Keratinocyte (primary cell): Measurements from ENCODE around the gene ELAVL1. TPM values are rescaled to one million over a fixed set of nuclear protein-coding genes. Genes with fewer than 3 reads are reported as not detected.

ENCODE experiments used
- DNase-seq: peaks from one replicate; pipeline ENCODE4 v3.0.0-alpha.2; 2011; ENCODE audit warnings: low read depth, missing footprints, low spot score
- FAIRE-seq: peaks from 2 replicates; lab custom pipeline; 2011; peaks lifted over from hg19 to GRCh38; lab: Jason Lieb, UNC
- H2AFZ ChIP-seq: 2 replicates; pipeline ENCODE4 v1.6.0; 2012; ENCODE audit warnings: low read length, control low read depth, inconsistent platforms; ENCODE audit not compliant: control insufficient read depth
- H3K27ac ChIP-seq: 2 replicates; pipeline ENCODE4 v1.5.1; 2011; ENCODE audit warnings: low read length; ENCODE audit not compliant: control insufficient read depth, insufficient read depth
- H3K27me3 ChIP-seq: 3 replicates; pipeline ENCODE4 v1.6.0; 2011; ENCODE audit warnings: low read length; ENCODE audit not compliant: control insufficient read depth, insufficient read depth; ENCODE audit errors: extremely low read depth
- H3K36me3 ChIP-seq, 2 experiments: 2 replicates in 1 of 2; 3 replicates in 1 of 2; pipeline ENCODE4 v1.5.1; 2011; ENCODE audit warnings: low read length in 2 of 2, mild to moderate bottlenecking in 1 of 2; ENCODE audit not compliant: control insufficient read depth in 2 of 2, insufficient read depth in 2 of 2; ENCODE audit errors: extremely low read depth in 1 of 2
- H3K4me1 ChIP-seq: 3 replicates; pipeline ENCODE4 v1.5.1; 2011; ENCODE audit warnings: low read length; ENCODE audit not compliant: control insufficient read depth, insufficient read depth; ENCODE audit errors: extremely low read depth
- H3K4me2 ChIP-seq: 3 replicates; pipeline ENCODE4 v1.6.0; 2011; ENCODE audit warnings: low read depth, low read length; ENCODE audit not compliant: control insufficient read depth, insufficient read depth; ENCODE audit errors: extremely low read depth
- H3K4me3 ChIP-seq, 3 experiments: fragments of 200-600 bp in 1 of 3; sonication (generic) in 1 of 3; 2 replicates in 2 of 3; 3 replicates in 1 of 3; pipeline ENCODE4 v1.5.1; 2011 to 2016; ENCODE audit warnings: low read length in 3 of 3, mild to moderate bottlenecking in 3 of 3, control low read depth in 2 of 3, inconsistent platforms in 1 of 3, low read depth in 1 of 3, mixed read lengths in 1 of 3, mixed run types in 1 of 3, moderate library complexity in 1 of 3; ENCODE audit not compliant: control insufficient read depth in 2 of 3, insufficient read depth in 2 of 3; ENCODE audit errors: extremely low read depth in 1 of 3
- H3K79me2 ChIP-seq: 2 replicates; pipeline ENCODE4 v1.6.0; 2012; ENCODE audit warnings: low read length; ENCODE audit not compliant: control insufficient read depth, insufficient read depth
- H3K9ac ChIP-seq: 3 replicates; pipeline ENCODE4 v1.6.0; 2011; ENCODE audit warnings: low read length; ENCODE audit not compliant: control insufficient read depth, insufficient read depth; ENCODE audit errors: extremely low read depth
- H3K9me1 ChIP-seq: 3 replicates; pipeline ENCODE4 v1.6.0; 2011; ENCODE audit warnings: low read length; ENCODE audit not compliant: control insufficient read depth, insufficient read depth; ENCODE audit errors: extremely low read depth
- H3K9me3 ChIP-seq: 2 replicates; pipeline ENCODE4 v1.5.1; 2012; ENCODE audit warnings: low read depth, low read length; ENCODE audit not compliant: control insufficient read depth
- H4K20me1 ChIP-seq: 3 replicates; pipeline ENCODE4 v1.6.0; 2011; ENCODE audit warnings: low read length; ENCODE audit not compliant: control insufficient read depth, insufficient read depth; ENCODE audit errors: extremely low read depth
- EZH2 ChIP-seq: IDR thresholded peaks from one replicate; pipeline ENCODE4 v1.6.1; 2012; ENCODE audit warnings: inconsistent platforms, mild to moderate bottlenecking, low read length, moderate library complexity
- dilution Hi-C: fragments of 300-500 bp; cut with MboI; formaldehyde crosslinking; loops from one replicate; pipeline ENCODE4 v1.7.0; 2020; ENCODE audit warnings: low sequenced_read_pairs; ENCODE audit not compliant: extremely low pct_ligation_motif_present
- polyA plus RNA-seq, 5 experiments: library from polyadenylated mRNA; depleted of rRNA in 3 of 5; stranded (reverse) in 3 of 5; stranded (forward) in 1 of 5; unstranded in 1 of 5; fragments of >200 nt; gene quantifications; 1 replicate in 1 of 5; 2 replicates in 3 of 5; 3 replicates in 1 of 5; pipeline versions ENCODE4 v1.2.1 to v1.2.3, GENCODE V29; 2011 to 2012; ENCODE audit warnings: missing spikeins in 2 of 5, low read depth in 1 of 5, low replicate concordance in 1 of 5
- TF ChIP-seq, protein P1 (sequence below), 3 experiments: IDR thresholded peaks in 1 of 3; conservative IDR thresholded peaks in 1 of 3; optimal IDR thresholded peaks in 1 of 3; 2 replicates in 2 of 3; 3 replicates in 1 of 3; pipeline versions ENCODE3 to v1.5.1; 2011; ENCODE audit warnings: low read length in 3 of 3, mild to moderate bottlenecking in 3 of 3, moderate library complexity in 2 of 3, control low read depth in 1 of 3, inconsistent platforms in 1 of 3; ENCODE audit not compliant: insufficient read depth in 2 of 3; ENCODE audit errors: extremely low read depth in 1 of 3

Gene ELAVL1
- polyA plus RNA-seq, 1 donor (not counting 4 experiments of a cell fraction or from before 2014, with no cell fraction given): 46.9 TPM

DNA sequence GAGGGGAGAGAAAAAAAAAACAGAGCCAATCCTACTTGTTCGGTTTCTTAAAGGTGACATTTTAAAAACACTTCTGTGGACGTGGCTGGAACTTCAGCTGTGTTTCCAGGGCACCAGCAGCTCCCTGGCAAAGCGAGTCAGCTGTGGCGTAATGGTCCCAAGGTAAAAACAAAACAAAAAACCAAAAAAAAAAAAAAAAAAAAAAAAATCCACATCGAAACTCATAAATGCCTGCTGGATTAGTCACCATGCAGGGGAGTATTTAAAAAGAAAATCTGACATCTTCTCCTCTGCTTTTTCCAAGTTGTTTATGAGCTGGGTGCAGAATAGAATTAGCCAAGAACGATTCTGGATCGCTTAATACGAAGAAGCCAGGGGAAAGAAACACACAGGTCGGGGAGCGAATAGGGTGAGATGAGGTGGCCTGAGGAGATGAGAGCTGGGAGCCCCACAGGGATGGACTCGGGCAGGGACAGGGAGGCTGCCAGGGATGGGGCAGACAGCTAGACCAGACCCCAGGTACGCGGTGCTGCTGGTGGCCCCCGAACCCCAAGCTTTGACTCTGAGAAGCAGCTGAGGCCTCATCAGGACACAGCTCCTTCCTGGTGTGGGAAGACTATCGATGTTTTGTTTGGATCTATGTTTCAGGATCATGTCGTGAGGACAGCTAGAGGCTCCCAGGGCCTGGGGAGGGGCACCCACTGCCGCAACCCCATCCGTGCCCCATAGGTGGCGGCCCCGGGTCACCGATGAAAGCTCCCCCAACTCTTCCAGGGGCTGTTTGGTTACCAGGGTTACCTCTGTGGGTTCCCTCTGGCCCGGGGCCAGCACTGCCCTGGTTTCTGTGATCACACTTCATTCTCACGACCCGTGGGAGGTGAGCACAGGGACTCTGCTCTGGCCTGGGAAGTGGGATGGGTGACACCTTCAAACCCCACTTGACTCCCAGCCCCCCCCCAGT is 76.4 kb downstream of the ELAVL1 start:
- FAIRE-seq (peak; percentile 43), DNase-seq (no peak)
- TF ChIP-seq EZH2: no peak
- TF ChIP-seq, protein P1, sequence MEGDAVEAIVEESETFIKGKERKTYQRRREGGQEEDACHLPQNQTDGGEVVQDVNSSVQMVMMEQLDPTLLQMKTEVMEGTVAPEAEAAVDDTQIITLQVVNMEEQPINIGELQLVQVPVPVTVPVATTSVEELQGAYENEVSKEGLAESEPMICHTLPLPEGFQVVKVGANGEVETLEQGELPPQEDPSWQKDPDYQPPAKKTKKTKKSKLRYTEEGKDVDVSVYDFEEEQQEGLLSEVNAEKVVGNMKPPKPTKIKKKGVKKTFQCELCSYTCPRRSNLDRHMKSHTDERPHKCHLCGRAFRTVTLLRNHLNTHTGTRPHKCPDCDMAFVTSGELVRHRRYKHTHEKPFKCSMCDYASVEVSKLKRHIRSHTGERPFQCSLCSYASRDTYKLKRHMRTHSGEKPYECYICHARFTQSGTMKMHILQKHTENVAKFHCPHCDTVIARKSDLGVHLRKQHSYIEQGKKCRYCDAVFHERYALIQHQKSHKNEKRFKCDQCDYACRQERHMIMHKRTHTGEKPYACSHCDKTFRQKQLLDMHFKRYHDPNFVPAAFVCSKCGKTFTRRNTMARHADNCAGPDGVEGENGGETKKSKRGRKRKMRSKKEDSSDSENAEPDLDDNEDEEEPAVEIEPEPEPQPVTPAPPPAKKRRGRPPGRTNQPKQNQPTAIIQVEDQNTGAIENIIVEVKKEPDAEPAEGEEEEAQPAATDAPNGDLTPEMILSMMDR (optimal IDR thresholded peaks at IDR 0.05 in 1 of 3, IDR thresholded peaks at IDR 0.05 in 1 of 3, conservative IDR thresholded peaks at IDR 0.05 in 1 of 3; ENCODE audit: extremely low read depth in 1 of 3, insufficient read depth in 2 of 3, low read length in 3 of 3): peak; percentile 47 to 63 (median 50)
- peaks cover 3% of the 10 kb centered on the region for H3K9me1 ChIP-seq
- H3K9me3 ChIP-seq: no peaks in the 10 kb centered on the region
- H3K9ac ChIP-seq: peak overlapping the region; percentile 79
- H3K4me1 ChIP-seq: peaks cover 27% of the 10 kb centered on the region
- no peaks in the 10 kb centered on the region for H3K27me3 ChIP-seq
- no peaks in the 10 kb centered on the region for H3K79me2 ChIP-seq
- peak overlapping the region; percentile 55 for H3K4me2 ChIP-seq
- H2AFZ ChIP-seq: no peak overlapping the region
- dilution Hi-C loops: no loop called here
- peak overlapping the region; percentile 92 for H3K27ac ChIP-seq
- H3K4me3 ChIP-seq: peak overlapping the region in 1 of 3 experiments; percentile 11
- no peaks in the 10 kb centered on the region for H4K20me1 ChIP-seq
- peaks cover 26 to 27% of the 10 kb centered on the region in 2 experiments for H3K36me3 ChIP-seq

DNA sequence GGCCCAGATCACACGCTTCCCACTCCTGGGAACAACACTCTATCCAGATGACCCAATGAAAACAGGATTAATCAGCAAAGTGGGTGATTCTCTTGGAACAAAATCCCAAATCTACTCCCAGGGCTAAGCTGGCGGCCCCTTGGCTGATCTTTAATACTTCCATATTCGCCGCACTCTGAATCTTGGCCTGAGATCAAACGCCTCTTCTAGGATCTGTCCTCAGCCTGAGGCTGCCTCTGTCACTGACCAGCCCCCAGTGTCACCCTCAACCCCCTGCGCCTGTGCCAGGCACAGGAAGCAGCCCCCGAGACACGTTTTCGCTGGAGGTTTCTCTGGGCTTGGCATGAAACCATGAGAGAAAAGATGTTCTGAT is 77.1 kb downstream of the ELAVL1 start:
- Histone ChIP-seq H4K20me1 (no peaks in the 10 kb centered on the region), H3K36me3 (peaks cover 20 to 23% of the 10 kb centered on the region in 2 experiments), H3K27ac (peak overlapping the region; percentile 92), H2AFZ (no peak overlapping the region), H3K4me1 (peaks cover 27% of the 10 kb centered on the region), H3K79me2 (no peaks in the 10 kb centered on the region), H3K4me3 (no peak overlapping the region), H3K9me3 (no peaks in the 10 kb centered on the region), H3K9ac (peak overlapping the region; percentile 79), H3K9me1 (peaks cover 3% of the 10 kb centered on the region), H3K27me3 (no peaks in the 10 kb centered on the region), H3K4me2 (peak overlapping the region; percentile 55)
- no peak for DNase-seq
- no peak for TF ChIP-seq EZH2
- TF ChIP-seq, protein P1 (optimal IDR thresholded peaks at IDR 0.05 in 1 of 3, IDR thresholded peaks at IDR 0.05 in 1 of 3, conservative IDR thresholded peaks at IDR 0.05 in 1 of 3; ENCODE audit: extremely low read depth in 1 of 3, insufficient read depth in 2 of 3, low read length in 3 of 3): no peak
- dilution Hi-C loops: no loop called here
- FAIRE-seq: no peak
